SU-DHL-6 (cell line): Measurements from ENCODE around the gene CDYL2.

Experiments used
- H2AFZ ChIP-seq: fragments of 200-600 bp; sonication (generic); 2 replicates; pipeline ENCODE4 v1.6.1; 2014; ENCODE audit warnings: low read depth, mild to moderate bottlenecking, moderate library complexity, mixed read lengths, antibody characterized with exemption, low read length; ENCODE audit not compliant: severe bottlenecking
- H3F3A ChIP-seq: fragments of 200-600 bp; shearing (Covaris generic); 2 replicates; pipeline ENCODE4 v1.6.0; 2016; ENCODE audit warnings: antibody characterized with exemption, mild to moderate bottlenecking; ENCODE audit not compliant: insufficient read depth
- H3K27ac ChIP-seq: fragments of 200-600 bp; sonication (generic); 2 replicates; pipeline ENCODE4 v1.5.1; 2016; ENCODE audit warnings: low read depth, mild to moderate bottlenecking, low read length, moderate library complexity, mixed read lengths
- H3K27me3 ChIP-seq: fragments of 200-600 bp; sonication (generic), shearing (Covaris generic); 2 replicates; pipeline ENCODE4 v1.6.0; 2014; ENCODE audit warnings: mild to moderate bottlenecking, low read length
- H3K36me3 ChIP-seq: fragments of 200-600 bp; sonication (generic); 2 replicates; pipeline ENCODE4 v1.6.1; 2014; ENCODE audit warnings: mild to moderate bottlenecking, low read length, mixed read lengths
- H3K4me2 ChIP-seq: fragments of 300-600, 200-600 bp; shearing (Covaris generic), sonication (generic); 2 replicates; pipeline ENCODE4 v1.6.0; 2014; ENCODE audit warnings: low read length, low read depth, mild to moderate bottlenecking; ENCODE audit not compliant: poor library complexity, severe bottlenecking
- H3K4me3 ChIP-seq: fragments of 200-600 bp; sonication (generic); 2 replicates; pipeline ENCODE4 v1.5.1; 2014; ENCODE audit warnings: antibody characterized with exemption, low read length, mild to moderate bottlenecking, mixed read lengths; ENCODE audit not compliant: insufficient read depth, poor library complexity, severe bottlenecking
- H3K79me2 ChIP-seq: fragments of 200-600 bp; sonication (generic); 2 replicates; pipeline ENCODE4 v1.6.1; 2014; ENCODE audit warnings: mild to moderate bottlenecking, low read length, moderate library complexity; ENCODE audit not compliant: insufficient read depth
- H3K9ac ChIP-seq: fragments of 200-600 bp; sonication (generic); 2 replicates; pipeline ENCODE4 v1.7.0; 2014; ENCODE audit warnings: mild to moderate bottlenecking, low read length
- H3K9me2 ChIP-seq: fragments of 200-600 bp; sonication (generic); replicated peaks from 2 replicates; pipeline ENCODE4 v1.6.1; 2014; ENCODE audit warnings: low read length; ENCODE audit not compliant: insufficient read depth
- H3K9me3 ChIP-seq: fragments of 200-600 bp; sonication (generic); 2 replicates; pipeline ENCODE4 v1.6.1; 2014; ENCODE audit warnings: low read length, mixed read lengths; ENCODE audit not compliant: insufficient read depth
- H4K20me1 ChIP-seq: fragments of 200-600 bp; sonication (generic); 2 replicates; pipeline ENCODE4 v1.6.1; 2014; ENCODE audit warnings: low read depth, mild to moderate bottlenecking, antibody characterized with exemption, low read length, moderate library complexity, mixed read lengths
- EZH2phosphoT487 ChIP-seq: fragments of 200-600 bp; sonication (generic), shearing (Covaris generic); conservative IDR thresholded peaks from 2 replicates; pipeline ENCODE4 v1.6.1; 2018; ENCODE audit warnings: mild to moderate bottlenecking, antibody characterized with exemption, low read length, moderate library complexity, mixed read lengths
- TF ChIP-seq, protein P1 (sequence below): fragments of 200-600 bp; sonication (generic); IDR thresholded peaks from one replicate; pipeline ENCODE4 v1.5.1; 2017; ENCODE audit warnings: antibody characterized with exemption, mild to moderate bottlenecking, low read length, moderate library complexity; ENCODE audit not compliant: insufficient read depth, poor library complexity, severe bottlenecking

CDYL2 gene

DNA sequence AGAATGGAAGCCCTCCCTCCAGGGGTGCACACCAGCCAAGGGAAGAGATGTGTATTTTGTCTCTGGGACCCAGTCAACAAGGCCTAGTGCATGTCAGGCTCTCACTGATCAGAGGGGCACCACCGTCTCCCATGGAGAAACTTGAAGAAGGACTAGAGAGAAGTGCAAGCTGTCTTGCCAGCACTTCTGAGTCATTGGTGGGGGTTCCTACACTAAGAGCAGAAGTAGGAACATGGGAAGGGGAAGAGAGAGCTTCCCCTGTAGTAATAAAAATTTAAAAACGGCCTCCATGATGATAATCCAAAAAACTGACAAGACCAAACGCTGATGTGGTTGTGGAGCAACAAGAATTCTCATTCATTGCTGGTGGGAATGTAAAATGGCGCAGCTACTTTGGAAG lies 217.3 kb downstream of the CDYL2 start:
- Histone ChIP-seq H4K20me1 (no peaks in the 10 kb centered on the region), H3K9me3 (no peaks in the 10 kb centered on the region), H2AFZ (no peak overlapping the region), H3F3A (no peaks in the 10 kb centered on the region), H3K4me3 (no peak overlapping the region), H3K79me2 (no peaks in the 10 kb centered on the region), H3K4me2 (no peak overlapping the region), H3K9ac (no peak overlapping the region), H3K9me2 (no peaks in the 10 kb centered on the region), H3K27me3 (no peaks in the 10 kb centered on the region), H3K36me3 (no peaks in the 10 kb centered on the region), H3K27ac (no peak overlapping the region)
- TF ChIP-seq EZH2phosphoT487, result no peak
- TF ChIP-seq, protein P1, sequence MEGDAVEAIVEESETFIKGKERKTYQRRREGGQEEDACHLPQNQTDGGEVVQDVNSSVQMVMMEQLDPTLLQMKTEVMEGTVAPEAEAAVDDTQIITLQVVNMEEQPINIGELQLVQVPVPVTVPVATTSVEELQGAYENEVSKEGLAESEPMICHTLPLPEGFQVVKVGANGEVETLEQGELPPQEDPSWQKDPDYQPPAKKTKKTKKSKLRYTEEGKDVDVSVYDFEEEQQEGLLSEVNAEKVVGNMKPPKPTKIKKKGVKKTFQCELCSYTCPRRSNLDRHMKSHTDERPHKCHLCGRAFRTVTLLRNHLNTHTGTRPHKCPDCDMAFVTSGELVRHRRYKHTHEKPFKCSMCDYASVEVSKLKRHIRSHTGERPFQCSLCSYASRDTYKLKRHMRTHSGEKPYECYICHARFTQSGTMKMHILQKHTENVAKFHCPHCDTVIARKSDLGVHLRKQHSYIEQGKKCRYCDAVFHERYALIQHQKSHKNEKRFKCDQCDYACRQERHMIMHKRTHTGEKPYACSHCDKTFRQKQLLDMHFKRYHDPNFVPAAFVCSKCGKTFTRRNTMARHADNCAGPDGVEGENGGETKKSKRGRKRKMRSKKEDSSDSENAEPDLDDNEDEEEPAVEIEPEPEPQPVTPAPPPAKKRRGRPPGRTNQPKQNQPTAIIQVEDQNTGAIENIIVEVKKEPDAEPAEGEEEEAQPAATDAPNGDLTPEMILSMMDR, result no peak

DNA sequence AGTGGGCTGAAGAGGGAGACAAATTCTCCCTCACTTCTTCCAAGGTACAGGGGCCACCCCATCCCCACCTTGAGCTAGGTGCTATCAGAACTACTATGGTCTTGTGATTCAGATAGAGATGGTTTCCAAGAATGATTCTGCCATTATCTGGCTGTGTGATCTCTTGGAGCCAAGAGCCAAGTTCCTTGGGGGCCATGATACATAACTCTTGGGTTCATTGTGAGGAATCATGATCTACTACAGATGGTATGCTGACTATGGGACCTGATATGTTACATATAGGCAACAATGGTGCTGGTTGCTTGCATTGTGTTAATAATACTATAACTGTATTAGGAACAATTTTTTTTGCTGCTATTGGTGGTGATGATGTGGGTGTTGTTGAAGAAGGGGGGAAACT lies 217.9 kb downstream of the CDYL2 start:
- Histone ChIP-seq H3K4me2 (no peak overlapping the region), H3K27ac (no peak overlapping the region), H3K79me2 (no peaks in the 10 kb centered on the region), H3K9me2 (no peaks in the 10 kb centered on the region), H3K9me3 (no peaks in the 10 kb centered on the region), H3K4me3 (no peak overlapping the region), H3K27me3 (no peaks in the 10 kb centered on the region), H3F3A (no peaks in the 10 kb centered on the region), H3K9ac (no peak overlapping the region), H3K36me3 (no peaks in the 10 kb centered on the region), H4K20me1 (no peaks in the 10 kb centered on the region), H2AFZ (no peak overlapping the region)
- TF ChIP-seq, protein P1, result no peak
- TF ChIP-seq EZH2phosphoT487, result no peak

DNA sequence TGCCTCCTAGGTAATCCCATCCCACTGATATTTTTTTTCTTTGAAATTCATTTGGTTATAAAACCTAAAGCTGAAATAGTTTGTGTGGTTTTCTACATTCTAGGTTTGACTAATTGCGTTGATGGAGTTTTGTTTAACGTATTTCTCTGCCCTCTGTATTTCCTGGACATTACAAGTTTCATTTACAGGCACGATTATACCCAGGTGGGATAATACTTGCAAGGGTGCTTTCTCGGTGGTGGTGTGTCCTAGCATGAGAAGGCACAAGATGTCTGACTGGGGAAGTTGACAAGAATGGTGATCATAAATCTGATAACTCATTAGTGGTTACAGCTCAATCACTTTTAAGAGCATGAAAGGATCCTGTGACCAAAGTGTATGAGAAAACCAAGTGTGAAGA lies 218.6 kb downstream of the CDYL2 start:
- H3F3A ChIP-seq, result no peaks in the 10 kb centered on the region
- no peak overlapping the region for H2AFZ ChIP-seq
- H3K27me3 ChIP-seq, result no peaks in the 10 kb centered on the region
- no peaks in the 10 kb centered on the region for H3K79me2 ChIP-seq
- no peaks in the 10 kb centered on the region for H3K36me3 ChIP-seq
- H3K9me2 ChIP-seq, result no peaks in the 10 kb centered on the region
- no peak overlapping the region for H3K9ac ChIP-seq
- H3K9me3 ChIP-seq, result no peaks in the 10 kb centered on the region
- no peak overlapping the region for H3K27ac ChIP-seq
- H3K4me3 ChIP-seq, result no peak overlapping the region
- no peak overlapping the region for H3K4me2 ChIP-seq
- no peak for TF ChIP-seq EZH2phosphoT487
- TF ChIP-seq, protein P1, result no peak
- H4K20me1 ChIP-seq, result no peaks in the 10 kb centered on the region

DNA sequence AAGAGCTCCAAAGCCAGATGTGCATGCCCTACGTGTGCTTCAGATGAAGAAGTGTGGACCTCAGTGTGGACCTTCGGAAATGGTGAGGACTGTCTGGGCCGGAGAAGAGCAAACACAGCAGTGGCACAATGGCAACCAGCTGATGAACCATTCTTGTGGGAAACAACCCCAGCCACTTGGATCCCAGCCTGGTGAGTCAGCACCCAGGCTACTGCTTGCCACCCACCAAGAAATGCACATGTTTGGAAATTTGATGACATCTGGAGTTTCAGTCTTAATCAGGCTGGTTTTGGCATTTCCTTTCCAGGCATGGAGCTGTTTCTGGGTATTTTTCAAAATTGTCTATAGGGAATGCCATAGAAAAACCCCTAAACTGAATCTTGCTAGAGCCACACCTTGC lies 220.9 kb downstream of the CDYL2 start:
- H3K27me3 ChIP-seq, result no peaks in the 10 kb centered on the region
- H3K9me3 ChIP-seq, result no peaks in the 10 kb centered on the region
- TF ChIP-seq, protein P1, result no peak
- no peak for TF ChIP-seq EZH2phosphoT487
- H3F3A ChIP-seq, result no peaks in the 10 kb centered on the region
- H4K20me1 ChIP-seq, result no peaks in the 10 kb centered on the region
- no peaks in the 10 kb centered on the region for H3K36me3 ChIP-seq
- H3K9ac ChIP-seq, result no peak overlapping the region
- no peak overlapping the region for H3K4me3 ChIP-seq
- no peak overlapping the region for H3K4me2 ChIP-seq
- no peaks in the 10 kb centered on the region for H3K79me2 ChIP-seq
- no peak overlapping the region for H3K27ac ChIP-seq
- H3K9me2 ChIP-seq, result no peaks in the 10 kb centered on the region
- H2AFZ ChIP-seq, result no peak overlapping the region
